Stomach (tissue), 4 donors: Measurements from ENCODE around the gene PLA2G5.

Experiments used
- EP300 ChIP-seq: sonication (generic); formaldehyde crosslinking; IDR thresholded peaks from one replicate; pipeline ENCODE4 v1.6.1; 2017; ENCODE audit warnings: antibody characterized with exemption
- POLR2A ChIP-seq, 4 donors: fragments of 450-650 bp; IDR thresholded peaks; one replicate each; pipeline ENCODE4 v1.6.1; 2016; ENCODE audit warnings: antibody characterized with exemption in 4 of 4, control low read depth in 2 of 4, mild to moderate bottlenecking in 1 of 4, moderate library complexity in 1 of 4
- TF ChIP-seq, protein P1 (sequence below), 7 experiments: fragments of 450-650 bp in 4 of 7; fragments of 200-600 bp in 3 of 7; sonication (generic) in 3 of 7; IDR thresholded peaks; one replicate each; pipeline ENCODE4 v1.5.1; 2016 to 2019; ENCODE audit warnings: antibody characterized with exemption in 7 of 7, control low read depth in 2 of 7, mild to moderate bottlenecking in 1 of 7

- TF ChIP-seq POLR2A (IDR thresholded peaks at IDR 0.05) (no peak), EP300 (no peak)
- TF ChIP-seq, protein P1, sequence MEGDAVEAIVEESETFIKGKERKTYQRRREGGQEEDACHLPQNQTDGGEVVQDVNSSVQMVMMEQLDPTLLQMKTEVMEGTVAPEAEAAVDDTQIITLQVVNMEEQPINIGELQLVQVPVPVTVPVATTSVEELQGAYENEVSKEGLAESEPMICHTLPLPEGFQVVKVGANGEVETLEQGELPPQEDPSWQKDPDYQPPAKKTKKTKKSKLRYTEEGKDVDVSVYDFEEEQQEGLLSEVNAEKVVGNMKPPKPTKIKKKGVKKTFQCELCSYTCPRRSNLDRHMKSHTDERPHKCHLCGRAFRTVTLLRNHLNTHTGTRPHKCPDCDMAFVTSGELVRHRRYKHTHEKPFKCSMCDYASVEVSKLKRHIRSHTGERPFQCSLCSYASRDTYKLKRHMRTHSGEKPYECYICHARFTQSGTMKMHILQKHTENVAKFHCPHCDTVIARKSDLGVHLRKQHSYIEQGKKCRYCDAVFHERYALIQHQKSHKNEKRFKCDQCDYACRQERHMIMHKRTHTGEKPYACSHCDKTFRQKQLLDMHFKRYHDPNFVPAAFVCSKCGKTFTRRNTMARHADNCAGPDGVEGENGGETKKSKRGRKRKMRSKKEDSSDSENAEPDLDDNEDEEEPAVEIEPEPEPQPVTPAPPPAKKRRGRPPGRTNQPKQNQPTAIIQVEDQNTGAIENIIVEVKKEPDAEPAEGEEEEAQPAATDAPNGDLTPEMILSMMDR (IDR thresholded peaks at IDR 0.05) = no peak
Measured at GRCh38 chr1:20120796-20121195, 50.8 kb downstream of the PLA2G5 start.
